Mesodermal cell (in vitro differentiated cells): ENCODE data around the gene ADSS1.

Experiments
- H3K27ac ChIP-seq: 2 replicates; pipeline ENCODE4 v1.7.0; 2013; ENCODE audit warnings: mild to moderate bottlenecking, low read depth, low read length, moderate library complexity; ENCODE audit not compliant: severe bottlenecking
- H3K36me3 ChIP-seq: 2 replicates; pipeline ENCODE4 v1.7.1; 2013; ENCODE audit warnings: mild to moderate bottlenecking, low read length, moderate library complexity; ENCODE audit not compliant: control insufficient read depth, insufficient read depth
- H3K4me1 ChIP-seq: one replicate; pipeline ENCODE4 v1.7.1; 2013; ENCODE audit warnings: mild to moderate bottlenecking, low read length; ENCODE audit not compliant: insufficient read depth, control insufficient read depth, poor library complexity, severe bottlenecking
- H3K4me3 ChIP-seq: 2 replicates; pipeline ENCODE4 v1.7.0; 2013; ENCODE audit warnings: low read length, control low read depth, mild to moderate bottlenecking; ENCODE audit not compliant: insufficient read depth, poor library complexity, severe bottlenecking; ENCODE audit errors: extremely low read depth
- H3K9me3 ChIP-seq: 2 replicates; pipeline ENCODE4 v1.7.1; 2013; ENCODE audit warnings: mild to moderate bottlenecking, low read length, moderate library complexity; ENCODE audit not compliant: control insufficient read depth
- WGBS, 2 experiments: methylation state at CpG; one replicate each; pipeline ENCODE4 v1.1.5; 2013; ENCODE audit warnings: missing lambda C conversion rate in 2 of 2; ENCODE audit not compliant: insufficient coverage in 2 of 2; 5-methylcytosine and 5-hydroxymethylcytosine counted together

ADSS1 gene

DNA sequence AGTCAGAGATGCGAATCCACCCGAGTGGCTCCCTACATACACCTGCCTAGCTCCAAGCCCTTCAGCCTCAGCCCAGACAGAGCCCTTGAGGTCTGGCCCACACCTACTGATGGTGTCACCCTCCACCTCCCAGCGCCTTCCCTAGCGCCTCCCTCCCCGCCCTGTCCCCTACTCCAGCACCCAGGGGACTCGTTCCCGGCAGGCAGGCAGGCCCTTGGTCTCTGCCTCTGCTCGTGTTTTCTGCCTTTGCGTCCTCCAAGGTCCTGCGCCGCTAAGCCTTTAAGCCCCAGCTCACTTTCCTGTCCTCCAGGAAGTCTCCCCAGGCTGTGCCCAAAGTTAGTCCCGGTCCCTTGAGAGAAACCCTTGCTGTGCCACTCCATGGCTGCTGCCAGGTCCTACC, 21.9 kb upstream of the ADSS1 start:
- Histone ChIP-seq H3K27ac (no peak overlapping the region), H3K4me1 (peaks cover 14% of the 10 kb centered on the region), H3K4me3 (no peak overlapping the region), H3K9me3 (peaks cover 6% of the 10 kb centered on the region), H3K36me3 (peaks cover 61% of the 10 kb centered on the region)
- 94 to 97% methylated on average over 10 to 12 of the region's 12 CpGs for WGBS, 2 experiments

DNA sequence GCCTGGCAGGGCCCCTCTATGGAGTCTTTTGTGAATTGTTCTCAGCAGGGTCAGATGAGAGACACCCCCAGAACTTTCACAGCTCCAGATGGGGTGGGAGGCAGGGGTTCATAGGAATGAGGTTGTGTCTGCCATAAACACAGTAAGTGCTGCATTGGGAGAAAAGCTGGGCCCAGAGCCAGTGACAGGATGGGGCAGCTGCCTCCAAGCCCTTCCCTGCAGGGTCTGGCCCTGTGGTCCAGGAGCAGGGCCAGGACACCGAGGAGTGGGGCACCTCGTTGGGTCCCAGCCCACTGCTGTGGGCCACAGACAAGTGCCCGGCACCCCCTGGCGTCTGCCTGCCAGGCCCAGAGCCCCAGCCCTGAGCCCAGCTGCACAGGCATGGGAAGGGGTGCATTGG, 21.4 kb upstream of the ADSS1 start:
- Histone ChIP-seq H3K4me3 (no peak overlapping the region), H3K36me3 (peaks cover 57% of the 10 kb centered on the region), H3K27ac (no peak overlapping the region), H3K4me1 (peaks cover 9% of the 10 kb centered on the region), H3K9me3 (peaks cover 6% of the 10 kb centered on the region)
- WGBS, 2 experiments: 92 to 100% methylated on average over 4 of the region's 4 CpGs

- WGBS, 2 experiments: 98 to 99% methylated on average over 24 to 28 of the region's 28 CpGs
- peaks cover 6% of the 10 kb centered on the region for H3K4me1 ChIP-seq
- H3K4me3 ChIP-seq: no peak overlapping the region
- H3K9me3 ChIP-seq: peaks cover 6% of the 10 kb centered on the region
- H3K27ac ChIP-seq: no peak overlapping the region
- H3K36me3 ChIP-seq: peaks cover 57% of the 10 kb centered on the region
These were observed 20.8 kb upstream of the ADSS1 start for GRCh38 chr14:104703269-104703668.

- Histone ChIP-seq H3K27ac (no peak overlapping the region), H3K36me3 (peaks cover 53% of the 10 kb centered on the region), H3K4me3 (no peak overlapping the region), H3K9me3 (peaks cover 6% of the 10 kb centered on the region), H3K4me1 (peaks cover 14% of the 10 kb centered on the region)
- WGBS, 2 experiments: 96 to 97% methylated on average over 22 of the region's 22 CpGs
These were observed 19.8 kb upstream of the ADSS1 start for GRCh38 chr14:104704252-104704651.

GRCh38 chr14:104705340-104706047, 18.5 kb upstream of the ADSS1 start:
- Histone ChIP-seq H3K36me3 (peaks cover 63% of the 10 kb centered on the region), H3K4me3 (no peak overlapping the region), H3K27ac (no peak overlapping the region), H3K4me1 (peaks cover 17% of the 10 kb centered on the region), H3K9me3 (peaks cover 6% of the 10 kb centered on the region)
- 89 to 95% methylated on average over 16 to 21 of the region's 21 CpGs for WGBS, 2 experiments

DNA sequence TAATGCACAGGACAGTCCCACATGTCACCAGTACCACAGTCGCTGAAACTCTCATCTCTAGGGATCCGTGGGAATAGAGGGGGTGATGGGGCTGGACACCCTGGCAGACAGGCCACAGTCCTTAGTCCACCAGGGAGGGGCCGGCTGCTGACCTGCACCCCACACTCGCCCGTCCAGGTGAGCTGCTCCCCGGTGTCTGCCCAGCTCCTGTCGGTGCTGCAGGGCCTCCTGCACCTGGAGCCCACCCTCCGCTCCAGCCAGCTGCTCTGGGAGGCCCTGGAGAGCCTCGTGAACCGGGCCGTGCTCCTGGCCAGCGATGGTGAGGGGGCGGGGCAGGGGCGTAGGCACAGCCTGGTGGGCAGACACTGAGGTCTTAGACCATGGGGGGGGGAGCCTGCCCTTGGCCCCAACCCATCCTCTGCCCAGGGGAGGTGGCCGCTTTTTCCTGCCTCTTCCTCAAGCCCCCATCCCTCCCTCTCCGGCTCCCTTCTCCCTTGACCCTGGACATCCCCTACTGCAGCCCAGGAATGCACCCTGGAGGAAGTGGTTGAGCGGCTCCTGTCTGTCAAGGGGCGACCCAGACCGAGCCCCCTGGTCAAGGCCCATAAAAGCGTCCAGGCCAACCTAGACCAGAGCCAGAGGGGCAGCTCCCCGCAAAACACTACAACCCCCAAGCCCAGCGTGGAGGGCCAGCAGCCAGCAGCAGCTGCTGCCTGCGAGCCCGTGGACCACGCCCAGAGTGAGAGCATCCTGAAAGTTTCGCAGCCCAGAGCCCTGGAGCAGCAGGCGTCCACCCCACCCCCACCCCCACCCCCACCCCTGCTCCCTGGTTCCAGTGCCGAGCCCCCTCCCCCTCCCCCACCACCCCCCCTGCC, 17.1 kb upstream of the ADSS1 start:
- Histone ChIP-seq H3K4me1 (peaks cover 17% of the 10 kb centered on the region), H3K4me3 (no peak overlapping the region), H3K36me3 (peaks cover 57% of the 10 kb centered on the region), H3K9me3 (peaks cover 6% of the 10 kb centered on the region), H3K27ac (no peak overlapping the region)
- 67 to 72% methylated on average over 11 to 14 of the region's 28 CpGs for WGBS, 2 experiments

- Histone ChIP-seq H3K9me3 (peaks cover 6% of the 10 kb centered on the region), H3K4me1 (peaks cover 17% of the 10 kb centered on the region), H3K36me3 (peaks cover 56% of the 10 kb centered on the region), H3K27ac (no peak overlapping the region), H3K4me3 (no peak overlapping the region)
- WGBS, 2 experiments: 67 to 70% methylated on average over 19 to 25 of the region's 34 CpGs
These were observed 16.1 kb upstream of the ADSS1 start for GRCh38 chr14:104707608-104708595.

- Histone ChIP-seq H3K9me3 (peaks cover 6% of the 10 kb centered on the region), H3K36me3 (peaks cover 55% of the 10 kb centered on the region), H3K4me3 (no peak overlapping the region), H3K4me1 (peaks cover 17% of the 10 kb centered on the region), H3K27ac (no peak overlapping the region)
- WGBS, 2 experiments: 52 to 55% methylated on average over 16 to 17 of the region's 20 CpGs
These were observed 15.3 kb upstream of the ADSS1 start for GRCh38 chr14:104708606-104709268.

GRCh38 chr14:104709387-104710039, 14.5 kb upstream of the ADSS1 start:
- no peak overlapping the region for H3K27ac ChIP-seq
- peaks cover under 1% of the 10 kb centered on the region for H3K9me3 ChIP-seq
- 95 to 98% methylated on average over 9 to 18 of the region's 18 CpGs for WGBS, 2 experiments
- H3K36me3 ChIP-seq: peaks cover 54% of the 10 kb centered on the region
- peaks cover 17% of the 10 kb centered on the region for H3K4me1 ChIP-seq
- no peak overlapping the region for H3K4me3 ChIP-seq
